NOMO-1 treated with dmso at 0.1 percent for 144 hours (cell line): Measurements from ENCODE around the gene AKR1C3.
"Not testable (repeated sequence)": the region's sequence is repeated elsewhere in the genome, so short reads cannot be mapped to it uniquely, and the experiment has no call there.

Source experiments
- DNase-seq: peaks from one replicate; lab custom pipeline; 2025; ENCODE audit not compliant: unreplicated experiment; lab: John Stamatoyannopoulos, UW

The AKR1C3 gene

DNA sequence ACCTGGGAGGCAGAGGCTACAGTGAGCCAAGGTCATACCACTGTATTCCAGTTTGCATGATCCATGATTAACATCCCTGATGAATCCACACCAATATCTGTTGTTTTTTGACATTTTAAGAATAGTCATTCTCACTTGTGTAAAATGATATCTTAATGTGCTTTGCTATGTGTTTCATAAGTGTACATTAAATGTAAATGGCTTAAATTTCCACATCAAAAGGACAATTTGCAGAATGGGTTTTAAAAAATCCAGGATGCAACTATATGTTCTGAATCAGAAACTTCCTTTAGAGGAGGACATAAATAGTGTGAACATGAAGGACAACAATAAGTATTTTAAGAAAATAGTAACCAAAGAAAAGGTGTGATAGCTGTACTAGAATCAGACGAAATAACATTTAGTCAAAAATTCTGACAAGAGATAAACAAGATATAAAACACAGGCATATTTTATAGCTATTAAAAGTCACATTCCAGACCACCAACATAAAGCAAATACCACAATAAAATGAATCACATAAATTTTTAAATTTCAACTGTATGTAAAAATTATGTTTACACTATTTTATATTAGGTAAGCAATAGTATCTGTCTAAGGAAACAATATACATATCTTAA lies 42.4 kb downstream of the AKR1C3 start:
- no peak for DNase-seq

DNA sequence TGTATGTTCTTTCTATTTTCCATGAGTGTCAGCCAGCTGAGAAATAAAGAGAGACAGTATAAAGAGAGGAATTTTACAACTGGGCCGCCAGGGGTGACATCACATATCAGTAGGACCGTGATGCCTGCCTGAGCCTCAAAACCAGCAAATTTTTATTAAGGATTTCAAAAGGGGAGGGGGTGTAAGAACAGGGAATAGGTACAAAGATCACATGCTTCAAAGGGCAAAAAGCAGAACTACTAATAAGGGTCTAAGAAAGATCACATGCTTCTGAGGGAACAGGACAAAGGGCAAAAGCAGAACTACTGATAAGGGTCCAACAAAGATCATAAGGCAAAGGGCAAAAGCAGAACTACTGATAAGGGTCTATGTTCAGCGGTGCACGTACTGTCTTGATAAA lies 43.5 kb downstream of the AKR1C3 start:
- not testable (repeated sequence) for DNase-seq

DNA sequence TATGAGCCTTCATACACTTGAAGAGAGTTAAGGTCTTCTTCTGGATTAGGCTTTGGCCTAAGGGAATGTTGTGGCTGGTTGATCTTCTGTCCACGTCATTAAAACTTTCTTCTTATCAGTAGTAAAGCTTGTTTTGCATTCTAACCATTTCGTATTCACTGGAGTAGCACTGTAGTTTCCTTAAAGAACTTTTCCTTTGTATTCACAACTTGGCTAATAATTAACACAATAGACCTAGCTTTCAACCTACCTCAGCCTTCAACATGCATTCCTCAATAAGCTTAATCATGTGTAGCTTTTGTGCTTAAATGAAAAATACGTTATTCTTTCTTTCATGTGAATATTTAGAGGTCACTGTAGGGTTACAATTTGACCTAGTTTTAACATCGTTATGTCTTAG lies 48.0 kb downstream of the AKR1C3 start:
- DNase-seq = no peak

DNA sequence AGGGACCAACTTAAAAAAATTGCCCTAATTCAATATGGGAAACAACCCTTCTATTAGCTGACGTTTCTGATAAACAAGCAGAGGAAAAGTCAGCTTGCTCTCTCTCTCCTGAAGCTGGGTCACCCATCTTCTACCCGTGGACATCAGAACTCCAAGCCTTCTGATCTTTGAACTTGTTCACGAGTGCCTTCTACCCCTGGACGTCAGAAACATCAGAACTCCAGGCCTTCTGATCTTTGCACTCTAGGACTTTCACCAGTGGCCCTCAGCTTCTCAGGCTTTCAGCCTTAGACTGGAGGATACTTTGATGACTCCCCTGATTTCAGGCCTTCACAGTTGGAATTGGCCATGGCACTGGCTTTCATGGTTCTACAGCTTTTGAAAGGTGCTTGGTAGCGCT lies 48.9 kb downstream of the AKR1C3 start:
- no peak for DNase-seq

DNA sequence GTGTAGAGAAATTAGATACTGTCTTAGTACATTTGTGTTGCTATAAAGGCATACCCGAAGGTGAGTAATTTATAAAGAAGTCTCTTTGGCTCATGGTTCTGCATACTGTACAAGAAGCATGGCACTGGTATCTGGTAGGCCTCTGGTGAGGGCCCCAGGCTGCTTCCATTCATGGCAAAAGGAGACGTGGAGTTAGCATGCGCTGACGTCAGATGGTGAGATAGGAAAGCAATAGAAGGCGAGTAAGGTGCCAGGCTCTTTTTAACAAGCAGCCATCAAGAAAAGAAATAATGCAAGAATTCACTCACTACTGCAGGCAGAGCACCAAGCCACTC lies 52.7 kb downstream of the AKR1C3 start:
- DNase-seq = no peak

DNA sequence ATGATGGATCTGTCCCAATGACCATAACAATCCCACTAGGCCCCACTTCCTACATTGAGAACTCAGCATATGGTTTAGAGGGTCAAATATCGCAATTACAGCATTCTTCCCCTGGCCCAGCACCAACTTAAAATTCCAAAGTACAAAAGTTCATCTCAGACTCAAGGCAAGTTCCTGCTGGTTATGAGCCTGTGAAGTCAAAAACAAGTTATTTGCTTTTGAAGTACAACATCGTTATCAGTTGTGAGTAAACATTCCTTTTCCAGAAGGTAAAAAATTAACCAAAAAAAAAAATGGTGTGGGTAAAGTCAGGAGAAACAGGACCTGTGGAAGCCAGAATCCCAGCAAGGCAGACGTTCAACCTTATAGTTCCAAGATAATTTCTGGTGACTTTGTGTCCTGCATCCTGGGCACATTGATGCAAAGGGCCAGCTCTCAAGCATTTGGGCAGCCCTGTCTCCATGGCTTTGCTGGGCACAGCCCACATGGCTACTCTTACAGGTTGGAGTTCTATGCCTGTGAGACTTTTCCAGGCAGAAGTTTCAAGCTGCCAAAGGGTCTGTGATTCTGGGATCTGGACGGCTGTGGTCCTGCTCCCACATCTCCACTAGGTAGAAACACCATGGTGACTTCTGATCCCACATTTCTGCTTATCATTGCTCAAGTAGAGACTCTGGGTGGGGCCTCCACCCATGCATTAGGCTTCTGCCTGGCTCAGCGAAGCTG lies 53.2 kb downstream of the AKR1C3 start:
- DNase-seq = no peak

DNA sequence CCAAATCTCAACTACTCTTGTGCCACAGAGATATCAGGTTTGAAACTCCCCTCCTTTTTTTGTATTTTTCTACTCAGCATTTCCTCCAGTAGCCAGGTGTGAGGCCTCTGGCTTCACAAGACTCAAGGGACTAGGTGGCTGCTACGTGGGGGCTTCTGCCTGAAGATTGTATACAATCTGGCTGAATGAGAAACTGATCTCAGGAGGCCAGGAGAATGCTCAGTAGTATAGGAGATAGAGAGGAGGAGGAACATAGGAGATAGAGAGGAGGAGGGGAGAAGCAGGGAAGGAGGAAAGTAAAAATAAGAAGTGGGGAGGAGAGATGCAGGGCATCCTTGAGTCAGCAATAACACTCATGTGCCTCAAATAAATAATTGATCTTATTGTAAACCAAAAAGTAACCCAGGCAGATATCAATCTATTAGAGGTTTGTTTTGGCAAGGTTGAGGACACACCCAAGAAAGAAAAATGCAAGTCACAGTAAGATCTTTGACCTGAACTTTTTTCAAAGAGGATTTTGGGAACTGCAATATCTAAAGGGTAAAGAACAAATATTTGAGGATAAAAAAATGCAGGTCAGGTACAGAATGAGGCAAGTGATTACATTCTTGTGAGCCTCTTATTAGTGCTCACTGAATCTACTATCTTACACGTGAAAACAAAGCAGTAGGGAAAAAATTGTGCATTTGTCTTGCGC lies 53.9 kb downstream of the AKR1C3 start:
- no peak for DNase-seq

DNA sequence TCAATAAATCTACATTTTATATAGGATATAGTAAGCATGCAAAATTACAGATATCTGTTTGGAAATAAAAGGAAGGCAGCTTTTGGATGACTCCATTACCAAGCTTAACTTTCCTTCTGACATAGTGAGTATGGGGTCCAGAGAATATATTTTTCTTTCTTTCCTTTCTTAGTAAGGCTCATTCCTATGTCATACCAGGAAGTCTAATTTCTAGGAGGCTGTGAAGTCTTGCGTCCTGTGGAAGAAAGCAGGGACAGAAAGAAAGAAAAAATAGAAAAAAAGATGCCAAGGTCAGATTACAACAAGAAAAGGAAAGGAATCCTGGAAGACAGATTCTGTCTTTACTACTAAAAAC lies 54.4 kb downstream of the AKR1C3 start:
- no peak for DNase-seq

DNA sequence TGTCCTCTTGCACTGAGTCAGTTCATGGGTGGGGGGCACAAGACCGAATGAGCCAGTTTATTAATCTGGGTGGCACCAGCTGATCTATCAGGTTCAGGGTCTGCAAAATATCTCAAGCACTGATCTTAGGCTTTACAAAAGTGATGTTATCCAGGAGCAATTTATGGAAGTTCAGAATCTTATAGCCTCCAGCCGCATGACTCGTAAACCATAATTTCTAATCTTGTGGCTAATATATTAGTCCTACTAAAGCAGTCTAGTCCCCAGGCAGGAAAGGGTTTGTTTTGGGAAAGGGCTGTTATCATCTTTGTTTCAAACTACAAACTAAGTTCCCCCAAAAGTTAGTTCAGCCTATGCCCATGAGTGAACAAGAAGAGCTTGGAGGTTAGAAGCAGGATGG lies 56.9 kb downstream of the AKR1C3 start:
- no peak for DNase-seq

DNA sequence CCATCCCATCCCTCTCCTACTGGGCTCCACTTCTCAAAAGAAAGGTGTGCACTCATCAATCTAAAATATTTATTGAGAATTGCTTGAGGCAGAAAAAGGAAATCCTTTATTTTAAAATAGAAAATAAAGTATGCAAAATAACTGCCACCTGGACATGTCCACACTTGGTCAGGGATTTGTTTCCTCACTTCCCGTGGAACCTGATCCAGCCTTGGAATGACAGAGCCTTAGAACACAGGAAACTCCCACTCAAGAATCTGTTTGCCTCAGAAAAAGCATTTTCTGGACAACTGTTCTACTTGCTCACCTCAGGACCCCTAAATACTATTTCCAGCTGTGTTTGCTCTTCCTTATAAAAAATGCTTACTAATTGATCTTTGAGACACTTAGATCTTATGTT lies 61.7 kb downstream of the AKR1C3 start:
- DNase-seq = no peak
